ENCODE measurements around the gene SLC1A7.

SLC1A7 gene

GRCh38 chr1:53183095-53183990, 40.9 kb upstream of the SLC1A7 start:
- TF ChIP-seq CTCF (IDR thresholded peaks at IDR 0.05; ENCODE audit: control insufficient read depth, extremely low read depth, insufficient read depth), result no peak
- no peak overlapping the region for H3K4me3 ChIP-seq (ENCODE audit: low read depth, low read length)
- no peak for DNase-seq (ENCODE audit: low read depth)

GRCh38 chr1:53182716-53183094, 40.3 kb upstream of the SLC1A7 start:
- TF ChIP-seq CTCF (IDR thresholded peaks at IDR 0.05; ENCODE audit: control insufficient read depth, extremely low read depth, insufficient read depth), result no peak
- no peak overlapping the region for H3K4me3 ChIP-seq (ENCODE audit: low read depth, low read length)
- DNase-seq (ENCODE audit: low read depth), result no peak

GRCh38 chr1:53182111-53182593, 39.7 kb upstream of the SLC1A7 start:
- DNase-seq (ENCODE audit: low read depth), result peak; percentile 52
- peak; percentile 81 for TF ChIP-seq CTCF (IDR thresholded peaks at IDR 0.05; ENCODE audit: control insufficient read depth, extremely low read depth, insufficient read depth)
- no peak overlapping the region for H3K4me3 ChIP-seq (ENCODE audit: low read depth, low read length)

DNA sequence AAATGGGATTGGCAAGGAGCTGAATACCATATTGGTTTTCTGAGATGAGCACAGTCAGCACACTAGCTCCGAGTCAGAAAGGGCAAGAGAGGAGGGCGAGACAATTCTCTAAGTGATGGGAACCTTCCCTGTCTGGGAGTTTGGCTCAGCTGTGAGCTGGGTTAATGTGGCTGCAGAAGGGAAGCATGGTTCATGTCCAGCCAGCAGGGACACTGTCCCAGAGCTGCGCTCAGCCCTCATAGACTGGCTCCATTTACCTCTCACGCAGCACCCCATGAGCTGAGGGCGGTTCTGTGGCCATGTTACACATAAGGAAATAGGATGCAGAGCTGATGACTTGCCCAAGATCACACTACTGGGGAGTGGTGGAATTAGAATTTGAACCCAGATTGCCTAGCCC, 38.5 kb upstream of the SLC1A7 start:
- H3K4me3 ChIP-seq (ENCODE audit: low read depth, low read length), result no peak overlapping the region
- TF ChIP-seq CTCF (IDR thresholded peaks at IDR 0.05; ENCODE audit: control insufficient read depth, extremely low read depth, insufficient read depth), result no peak
- no peak for DNase-seq (ENCODE audit: low read depth)

GRCh38 chr1:53180226-53180625, 37.8 kb upstream of the SLC1A7 start:
- H3K4me3 ChIP-seq (ENCODE audit: low read depth, low read length), result no peak overlapping the region
- no peak for TF ChIP-seq CTCF (IDR thresholded peaks at IDR 0.05; ENCODE audit: control insufficient read depth, extremely low read depth, insufficient read depth)
- DNase-seq (ENCODE audit: low read depth), result no peak

DNA sequence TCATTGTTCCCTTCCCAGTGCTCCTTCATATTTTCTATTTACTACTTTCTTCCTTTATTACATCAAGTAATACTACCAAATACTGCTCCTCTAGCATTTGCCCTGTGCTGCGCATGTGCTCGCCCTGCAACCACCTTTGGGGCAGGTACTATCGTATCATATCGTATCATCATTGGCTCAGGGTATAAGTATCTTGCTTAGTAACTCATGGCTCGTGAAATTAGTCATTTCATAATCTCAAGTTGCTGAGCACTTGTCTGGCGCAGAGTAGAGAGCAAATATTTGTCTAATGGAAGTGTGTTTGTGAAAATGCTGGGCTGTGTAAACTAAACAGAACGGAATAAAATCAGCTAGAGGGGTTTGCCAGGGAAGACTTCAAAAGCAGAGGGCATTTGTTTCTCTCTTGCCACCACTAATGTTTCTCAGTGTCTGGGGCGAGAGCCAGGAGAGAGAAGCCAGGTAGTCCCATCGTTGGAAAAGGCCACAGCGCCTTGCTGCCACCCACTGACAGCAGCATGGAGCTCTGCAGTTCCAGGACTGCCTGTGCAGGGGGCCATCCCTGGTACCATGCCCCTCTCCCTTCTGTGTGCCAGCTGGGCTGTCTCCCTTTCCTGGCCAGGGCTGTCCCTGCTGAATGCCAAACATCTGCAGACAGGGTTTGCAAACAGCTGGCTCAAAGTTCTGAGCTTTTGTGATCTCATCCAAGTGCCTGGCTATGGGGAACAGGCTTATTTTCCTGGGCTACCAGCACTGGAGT, 34.2 kb upstream of the SLC1A7 start:
- TF ChIP-seq CTCF (IDR thresholded peaks at IDR 0.05; ENCODE audit: control insufficient read depth, extremely low read depth, insufficient read depth), result peak; percentile 78
- peak overlapping the region; percentile 20; the same call in 1 of the 2 replicates for H3K4me3 ChIP-seq (ENCODE audit: low read depth, low read length)
- DNase-seq (ENCODE audit: low read depth), result peak; percentile 99

Measured in LNCaP clone FGC (cell line).